ENCODE data around the gene VWA8. TPM values are rescaled to one million over a fixed set of nuclear protein-coding genes. Genes with fewer than 3 reads are reported as not detected.

Gene VWA8
- total RNA-seq, 1 experiment from 2014 or later, result 21.4 TPM

- ChIA-PET CTCF (interaction anchor here (0.8 to 1.2 kb wide), 2 partner anchors 20 to 67 kb away, joined by 3 read pairs; no protein-coding TSS in a partner anchor), POLR2A (interaction anchor here (1.7 kb wide), 1 partner anchor 22 kb away, joined by 5 read pairs; no protein-coding TSS in a partner anchor)
- no peak for DNase-seq (ENCODE audit: unreplicated experiment)
- no TSS peak for BruUV-seq (replicated peaks)
- no peak overlapping the region for H3K4me3 Mint-ChIP-seq (ENCODE audit: unreplicated experiment)
- intact Hi-C loops (cut with micrococcal nuclease), result loop anchor here (10.0 kb wide), 1 partner anchor 59 kb away; no protein-coding TSS in a partner anchor
- no peak for TF ChIP-seq CTCF (IDR thresholded peaks at IDR 0.05; ENCODE audit: unreplicated experiment)
- H3K36me3 Mint-ChIP-seq (ENCODE audit: insufficient read depth, unreplicated experiment), result peaks cover 26% of the 10 kb centered on the region
- H3K27ac Mint-ChIP-seq (ENCODE audit: low read depth, unreplicated experiment), result no peak overlapping the region
- H3K27me3 Mint-ChIP-seq (ENCODE audit: insufficient read depth, unreplicated experiment), result no peaks in the 10 kb centered on the region
- H3K9me3 Mint-ChIP-seq (ENCODE audit: unreplicated experiment), result no peaks in the 10 kb centered on the region
- H3K4me1 Mint-ChIP-seq (ENCODE audit: insufficient read depth, unreplicated experiment), result peaks cover 20% of the 10 kb centered on the region
These were observed 374.7 kb downstream of the VWA8 start for GRCh38 chr13:41586216-41586615.

GRCh38 chr13:41582027-41582463 is 378.9 kb downstream of the VWA8 start:
- H3K27ac Mint-ChIP-seq (ENCODE audit: low read depth, unreplicated experiment), result no peak overlapping the region
- H3K27me3 Mint-ChIP-seq (ENCODE audit: insufficient read depth, unreplicated experiment), result no peaks in the 10 kb centered on the region
- no peak for DNase-seq (ENCODE audit: unreplicated experiment)
- TF ChIP-seq CTCF (IDR thresholded peaks at IDR 0.05; ENCODE audit: unreplicated experiment), result no peak
- no peak overlapping the region for H3K4me3 Mint-ChIP-seq (ENCODE audit: unreplicated experiment)
- CTCF ChIA-PET, result interaction anchor here (0.6 kb wide), 1 partner anchor 168 kb away, joined by 3 read pairs; no protein-coding TSS in a partner anchor
- H3K36me3 Mint-ChIP-seq (ENCODE audit: insufficient read depth, unreplicated experiment), result peaks cover 12% of the 10 kb centered on the region
- POLR2A ChIA-PET, result no interaction called here
- BruUV-seq (replicated peaks), result no TSS peak
- no peaks in the 10 kb centered on the region for H3K9me3 Mint-ChIP-seq (ENCODE audit: unreplicated experiment)
- H3K4me1 Mint-ChIP-seq (ENCODE audit: insufficient read depth, unreplicated experiment), result peaks cover 11% of the 10 kb centered on the region
- intact Hi-C loops (cut with micrococcal nuclease), result loop anchor here (10.0 kb wide), 1 partner anchor 63 kb away; no protein-coding TSS in a partner anchor

GRCh38 chr13:41580345-41580744 is 380.6 kb downstream of the VWA8 start:
- ChIA-PET POLR2A (no interaction called here), CTCF (no interaction called here)
- TF ChIP-seq CTCF (IDR thresholded peaks at IDR 0.05; ENCODE audit: unreplicated experiment), result no peak
- no peaks in the 10 kb centered on the region for H3K27me3 Mint-ChIP-seq (ENCODE audit: insufficient read depth, unreplicated experiment)
- H3K9me3 Mint-ChIP-seq (ENCODE audit: unreplicated experiment), result no peaks in the 10 kb centered on the region
- H3K36me3 Mint-ChIP-seq (ENCODE audit: insufficient read depth, unreplicated experiment), result peaks cover 12% of the 10 kb centered on the region
- peaks cover 11% of the 10 kb centered on the region for H3K4me1 Mint-ChIP-seq (ENCODE audit: insufficient read depth, unreplicated experiment)
- no peak for DNase-seq (ENCODE audit: unreplicated experiment)
- intact Hi-C loops (cut with micrococcal nuclease), result loop anchor here (10.0 kb wide), 1 partner anchor 64 kb away; no protein-coding TSS in a partner anchor
- no peak overlapping the region for H3K4me3 Mint-ChIP-seq (ENCODE audit: unreplicated experiment)
- no peak overlapping the region for H3K27ac Mint-ChIP-seq (ENCODE audit: low read depth, unreplicated experiment)
- BruUV-seq (replicated peaks), result no TSS peak

- BruUV-seq (replicated peaks), result no TSS peak
- H3K4me1 Mint-ChIP-seq (ENCODE audit: insufficient read depth, unreplicated experiment), result peaks cover 11% of the 10 kb centered on the region
- ChIA-PET POLR2A (no interaction called here), CTCF (interaction anchor here (0.7 kb wide), 1 partner anchor 545 kb away, joined by 3 read pairs; no protein-coding TSS in a partner anchor)
- no peak overlapping the region for H3K4me3 Mint-ChIP-seq (ENCODE audit: unreplicated experiment)
- TF ChIP-seq CTCF (IDR thresholded peaks at IDR 0.05; ENCODE audit: unreplicated experiment), result no peak
- intact Hi-C loops (cut with micrococcal nuclease), result loop anchor here (10.0 kb wide), 1 partner anchor 65 kb away; no protein-coding TSS in a partner anchor
- no peak overlapping the region for H3K27ac Mint-ChIP-seq (ENCODE audit: low read depth, unreplicated experiment)
- H3K9me3 Mint-ChIP-seq (ENCODE audit: unreplicated experiment), result no peaks in the 10 kb centered on the region
- DNase-seq (ENCODE audit: unreplicated experiment), result no peak
- peaks cover 13% of the 10 kb centered on the region for H3K36me3 Mint-ChIP-seq (ENCODE audit: insufficient read depth, unreplicated experiment)
- no peaks in the 10 kb centered on the region for H3K27me3 Mint-ChIP-seq (ENCODE audit: insufficient read depth, unreplicated experiment)
These were observed 381.0 kb downstream of the VWA8 start for GRCh38 chr13:41579881-41580280.

All from MCF 10A (cell line).